WTC11 (cell line): ENCODE results near the gene NOM1.

ENCODE experiments used
- CTCF ChIP-seq: fragments of 200-600 bp; IDR thresholded peaks from 2 replicates; pipeline ENCODE4 v1.8.0; 2022; ENCODE audit warnings: antibody characterized with exemption
- ZNF281 ChIP-seq: sonication (generic); formaldehyde crosslinking; IDR thresholded peaks from 2 replicates; pipeline ENCODE4 v1.8.0; 2023; ENCODE audit warnings: mild to moderate bottlenecking, missing genetic modification reagents

- TF ChIP-seq CTCF (no peak), ZNF281 (CRISPR knock-in tag) (no peak)
Observed at GRCh38 chr7:157007470-157008066, 58.1 kb downstream of the NOM1 start.
